ENCODE data around the gene DRD3. TPM values are rescaled to one million over a fixed set of nuclear protein-coding genes. Genes with fewer than 3 reads are reported as not detected.

DRD3 gene
- total and polyA plus RNA-seq, 2 donors (not counting 1 experiment from before 2014, with no cell fraction given): not detected

DNA sequence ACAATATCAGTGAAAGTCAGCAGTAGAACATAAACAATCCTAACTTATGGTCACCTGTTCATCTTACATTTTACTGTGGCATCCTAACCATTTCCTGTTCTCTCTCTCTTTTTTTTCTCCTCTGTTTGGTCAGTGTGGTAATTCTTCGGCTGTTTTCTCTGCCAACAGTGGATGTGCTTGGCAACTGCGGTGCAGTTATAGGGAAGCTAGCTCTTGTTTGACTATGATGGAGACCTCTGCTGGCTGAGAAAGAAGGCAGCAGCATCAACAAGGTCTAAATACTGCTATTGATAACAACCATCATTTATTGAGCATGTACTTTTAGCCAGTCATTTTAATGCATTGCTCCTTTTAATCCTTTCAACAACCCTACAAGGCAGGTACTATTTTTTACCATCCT lies 723 bp upstream of the DRD3 start:
- H3K9me3 ChIP-seq (ENCODE audit: control insufficient read depth, insufficient read depth, low read depth, low read length): no peaks in the 10 kb centered on the region
- H3K4me1 ChIP-seq (ENCODE audit: control insufficient read depth, extremely low read depth, insufficient read depth, low read length): no peaks in the 10 kb centered on the region
- H3K27ac ChIP-seq (ENCODE audit: insufficient read depth, low read length): no peak overlapping the region
- no peak overlapping the region for H3K9ac ChIP-seq (ENCODE audit: insufficient read depth, low read length)
- no peaks in the 10 kb centered on the region for H3K27me3 ChIP-seq (ENCODE audit: control insufficient read depth, insufficient read depth, low read length)
- no peak overlapping the region for H3K4me2 ChIP-seq (ENCODE audit: extremely low read depth, insufficient read depth, low read length)
- peak; percentile 32 to 33 for TF ChIP-seq CTCF (conservative IDR thresholded peaks at IDR 0.05 in 1 of 2, IDR thresholded peaks at IDR 0.05 in 1 of 2; ENCODE audit: low read depth in 1 of 2, low read length in 2 of 2)
- no peak for TF ChIP-seq EZH2 (IDR thresholded peaks at IDR 0.05; ENCODE audit: low read length, missing control alignments)
- no peak overlapping the region for H3K4me3 ChIP-seq (replicated peaks in 1 of 4; ENCODE audit: control extremely low read depth in 1 of 4, insufficient read depth in 1 of 4, low read depth in 3 of 4, low read length in 4 of 4)
- H2AFZ ChIP-seq (ENCODE audit: low read length): no peak overlapping the region
- no peaks in the 10 kb centered on the region for H3K79me2 ChIP-seq (ENCODE audit: control insufficient read depth, insufficient read depth, low read length)
- H3K36me3 ChIP-seq (ENCODE audit: control insufficient read depth, insufficient read depth, low read length): no peaks in the 10 kb centered on the region
- peak; percentile 26 to 46 for DNase-seq (ENCODE audit: low read depth in 2 of 2)
- no peaks in the 10 kb centered on the region for H4K20me1 ChIP-seq (ENCODE audit: control insufficient read depth, extremely low read depth, insufficient read depth, low read length)

- TF ChIP-seq CTCF (conservative IDR thresholded peaks at IDR 0.05 in 1 of 2, IDR thresholded peaks at IDR 0.05 in 1 of 2; ENCODE audit: low read depth in 1 of 2, low read length in 2 of 2) (no peak), EZH2 (IDR thresholded peaks at IDR 0.05; ENCODE audit: low read length, missing control alignments) (no peak)
- Histone ChIP-seq H3K9me3 (ENCODE audit: control insufficient read depth, insufficient read depth, low read depth, low read length) (no peaks in the 10 kb centered on the region), H3K36me3 (ENCODE audit: control insufficient read depth, insufficient read depth, low read length) (no peaks in the 10 kb centered on the region)
Observed at GRCh38 chr3:114176890-114177289, 2.0 kb downstream of the DRD3 start.

GRCh38 chr3:114176487-114176886 lies 2.4 kb downstream of the DRD3 start:
- DNase-seq (ENCODE audit: low read depth in 2 of 2): no peak
- no peaks in the 10 kb centered on the region for H3K79me2 ChIP-seq (ENCODE audit: control insufficient read depth, insufficient read depth, low read length)
- no peaks in the 10 kb centered on the region for H3K27me3 ChIP-seq (ENCODE audit: control insufficient read depth, insufficient read depth, low read length)
- H3K9me3 ChIP-seq (ENCODE audit: control insufficient read depth, insufficient read depth, low read depth, low read length): no peaks in the 10 kb centered on the region
- H3K4me2 ChIP-seq (ENCODE audit: extremely low read depth, insufficient read depth, low read length): no peak overlapping the region
- H3K4me1 ChIP-seq (ENCODE audit: control insufficient read depth, extremely low read depth, insufficient read depth, low read length): no peaks in the 10 kb centered on the region
- H2AFZ ChIP-seq (ENCODE audit: low read length): no peak overlapping the region
- H3K36me3 ChIP-seq (ENCODE audit: control insufficient read depth, insufficient read depth, low read length): no peaks in the 10 kb centered on the region
- H3K4me3 ChIP-seq (replicated peaks in 1 of 4; ENCODE audit: control extremely low read depth in 1 of 4, insufficient read depth in 1 of 4, low read depth in 3 of 4, low read length in 4 of 4): no peak overlapping the region
- no peak overlapping the region for H3K27ac ChIP-seq (ENCODE audit: insufficient read depth, low read length)
- TF ChIP-seq CTCF (conservative IDR thresholded peaks at IDR 0.05 in 1 of 2, IDR thresholded peaks at IDR 0.05 in 1 of 2; ENCODE audit: low read depth in 1 of 2, low read length in 2 of 2) (no peak), EZH2 (IDR thresholded peaks at IDR 0.05; ENCODE audit: low read length, missing control alignments) (no peak)
- H3K9ac ChIP-seq (ENCODE audit: insufficient read depth, low read length): no peak overlapping the region
- H4K20me1 ChIP-seq (ENCODE audit: control insufficient read depth, extremely low read depth, insufficient read depth, low read length): no peaks in the 10 kb centered on the region

More at GRCh38 chr3:114176890-114177289, 2.0 kb downstream of the DRD3 start:
- no peak overlapping the region for H3K9ac ChIP-seq (ENCODE audit: insufficient read depth, low read length)
- no peak overlapping the region for H3K4me3 ChIP-seq (replicated peaks in 1 of 4; ENCODE audit: control extremely low read depth in 1 of 4, insufficient read depth in 1 of 4, low read depth in 3 of 4, low read length in 4 of 4)
- H2AFZ ChIP-seq (ENCODE audit: low read length): no peak overlapping the region
- H4K20me1 ChIP-seq (ENCODE audit: control insufficient read depth, extremely low read depth, insufficient read depth, low read length): no peaks in the 10 kb centered on the region
- DNase-seq (ENCODE audit: low read depth in 2 of 2): no peak
- H3K27ac ChIP-seq (ENCODE audit: insufficient read depth, low read length): no peak overlapping the region
- no peak overlapping the region for H3K4me2 ChIP-seq (ENCODE audit: extremely low read depth, insufficient read depth, low read length)
- H3K79me2 ChIP-seq (ENCODE audit: control insufficient read depth, insufficient read depth, low read length): no peaks in the 10 kb centered on the region
- H3K4me1 ChIP-seq (ENCODE audit: control insufficient read depth, extremely low read depth, insufficient read depth, low read length): no peaks in the 10 kb centered on the region
- H3K27me3 ChIP-seq (ENCODE audit: control insufficient read depth, insufficient read depth, low read length): no peaks in the 10 kb centered on the region
